ENCODE data around the gene CTSO. TPM values are rescaled to one million over a fixed set of nuclear protein-coding genes. Genes with fewer than 3 reads are reported as not detected.

CTSO gene
- total RNA-seq, 1 donor from 2014 or later = 7.2 TPM

DNA sequence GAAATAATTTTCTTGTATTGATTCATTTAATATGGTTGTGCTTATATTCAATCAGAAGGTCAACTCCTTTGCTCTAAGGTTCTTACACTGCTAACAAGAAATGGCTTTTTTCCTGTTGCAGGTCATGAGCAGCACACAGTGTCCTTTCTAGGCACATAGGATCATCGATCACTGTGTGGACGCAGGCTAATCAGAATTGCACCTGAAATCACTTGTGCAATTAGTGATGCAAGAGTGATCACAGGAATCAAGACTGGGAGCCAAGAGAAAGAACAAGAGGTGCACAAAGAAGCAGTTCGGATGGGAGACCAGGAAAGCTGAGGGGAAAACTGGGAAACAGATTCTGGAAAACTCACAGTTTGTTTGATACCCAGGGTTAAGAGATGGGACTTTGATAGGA, 29.0 kb downstream of the CTSO start:
- Mint-ChIP-seq H3K27me3 (ENCODE audit: low read depth) (no peaks in the 10 kb centered on the region), H3K9me3 (ENCODE audit: low read depth) (peaks cover 7% of the 10 kb centered on the region), H3K4me1 (ENCODE audit: low read depth) (no peaks in the 10 kb centered on the region), H3K36me3 (ENCODE audit: low read depth) (peaks cover 8% of the 10 kb centered on the region), H3K4me3 (ENCODE audit: unreplicated experiment) (no peak overlapping the region), H3K27ac (ENCODE audit: unreplicated experiment) (no peak overlapping the region)
- TF ChIP-seq, protein P1, sequence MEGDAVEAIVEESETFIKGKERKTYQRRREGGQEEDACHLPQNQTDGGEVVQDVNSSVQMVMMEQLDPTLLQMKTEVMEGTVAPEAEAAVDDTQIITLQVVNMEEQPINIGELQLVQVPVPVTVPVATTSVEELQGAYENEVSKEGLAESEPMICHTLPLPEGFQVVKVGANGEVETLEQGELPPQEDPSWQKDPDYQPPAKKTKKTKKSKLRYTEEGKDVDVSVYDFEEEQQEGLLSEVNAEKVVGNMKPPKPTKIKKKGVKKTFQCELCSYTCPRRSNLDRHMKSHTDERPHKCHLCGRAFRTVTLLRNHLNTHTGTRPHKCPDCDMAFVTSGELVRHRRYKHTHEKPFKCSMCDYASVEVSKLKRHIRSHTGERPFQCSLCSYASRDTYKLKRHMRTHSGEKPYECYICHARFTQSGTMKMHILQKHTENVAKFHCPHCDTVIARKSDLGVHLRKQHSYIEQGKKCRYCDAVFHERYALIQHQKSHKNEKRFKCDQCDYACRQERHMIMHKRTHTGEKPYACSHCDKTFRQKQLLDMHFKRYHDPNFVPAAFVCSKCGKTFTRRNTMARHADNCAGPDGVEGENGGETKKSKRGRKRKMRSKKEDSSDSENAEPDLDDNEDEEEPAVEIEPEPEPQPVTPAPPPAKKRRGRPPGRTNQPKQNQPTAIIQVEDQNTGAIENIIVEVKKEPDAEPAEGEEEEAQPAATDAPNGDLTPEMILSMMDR (IDR thresholded peaks at IDR 0.05) = no peak
- no peak for DNase-seq (ENCODE audit: low spot score)

DNA sequence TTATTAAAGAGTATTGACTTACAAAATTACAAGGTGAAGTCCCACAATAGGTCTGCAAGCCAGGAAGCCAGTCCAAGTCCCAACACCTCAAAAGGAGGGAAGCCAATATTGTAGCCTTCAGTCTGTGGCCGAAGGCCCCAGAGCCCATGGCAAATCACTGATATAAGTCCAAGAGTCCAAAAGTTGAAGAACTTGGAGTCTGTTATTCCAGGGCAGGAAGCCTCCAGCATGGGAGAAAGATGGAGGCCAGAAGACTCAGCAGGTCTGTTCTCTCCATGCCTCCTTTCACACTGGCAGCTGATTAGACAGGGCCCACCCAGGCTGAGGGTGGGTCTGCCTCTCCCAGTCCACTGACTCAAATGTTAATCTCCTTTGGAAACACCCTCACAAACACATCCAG, 32.1 kb downstream of the CTSO start:
- Mint-ChIP-seq H3K4me3 (ENCODE audit: unreplicated experiment) (no peak overlapping the region), H3K4me1 (ENCODE audit: low read depth) (no peaks in the 10 kb centered on the region), H3K36me3 (ENCODE audit: low read depth) (peaks cover 2% of the 10 kb centered on the region), H3K27ac (ENCODE audit: unreplicated experiment) (no peak overlapping the region), H3K9me3 (ENCODE audit: low read depth) (no peaks in the 10 kb centered on the region), H3K27me3 (ENCODE audit: low read depth) (no peaks in the 10 kb centered on the region)
- no peak for DNase-seq (ENCODE audit: low spot score)
- TF ChIP-seq, protein P1 (IDR thresholded peaks at IDR 0.05) = no peak

DNA sequence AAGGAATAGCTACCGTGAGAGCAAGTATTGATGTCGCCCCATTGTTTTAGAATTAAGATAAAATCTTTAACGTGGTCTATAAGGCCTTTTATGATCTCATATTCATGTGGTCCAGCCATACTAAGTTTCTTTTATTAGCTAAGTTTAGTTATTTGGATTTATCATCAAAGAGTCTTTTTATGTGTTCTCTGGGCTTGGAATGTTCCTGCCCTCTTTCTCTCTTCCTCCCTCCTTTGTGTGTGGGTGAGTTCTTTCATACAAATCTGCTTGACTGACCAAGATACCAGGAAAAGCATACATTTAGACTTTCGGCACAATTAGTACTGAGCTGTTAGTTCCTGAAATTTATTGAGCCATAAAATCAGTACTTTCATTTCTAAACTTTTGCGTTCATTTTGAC, 38.9 kb downstream of the CTSO start:
- TF ChIP-seq, protein P1 (IDR thresholded peaks at IDR 0.05) = no peak
- Mint-ChIP-seq H3K4me3 (ENCODE audit: unreplicated experiment) (no peak overlapping the region), H3K27ac (ENCODE audit: unreplicated experiment) (no peak overlapping the region), H3K27me3 (ENCODE audit: low read depth) (peaks cover 1% of the 10 kb centered on the region), H3K9me3 (ENCODE audit: low read depth) (peaks cover 5% of the 10 kb centered on the region), H3K4me1 (ENCODE audit: low read depth) (peaks cover 4% of the 10 kb centered on the region), H3K36me3 (ENCODE audit: low read depth) (no peaks in the 10 kb centered on the region)
- no peak for DNase-seq (ENCODE audit: low spot score)

DNA sequence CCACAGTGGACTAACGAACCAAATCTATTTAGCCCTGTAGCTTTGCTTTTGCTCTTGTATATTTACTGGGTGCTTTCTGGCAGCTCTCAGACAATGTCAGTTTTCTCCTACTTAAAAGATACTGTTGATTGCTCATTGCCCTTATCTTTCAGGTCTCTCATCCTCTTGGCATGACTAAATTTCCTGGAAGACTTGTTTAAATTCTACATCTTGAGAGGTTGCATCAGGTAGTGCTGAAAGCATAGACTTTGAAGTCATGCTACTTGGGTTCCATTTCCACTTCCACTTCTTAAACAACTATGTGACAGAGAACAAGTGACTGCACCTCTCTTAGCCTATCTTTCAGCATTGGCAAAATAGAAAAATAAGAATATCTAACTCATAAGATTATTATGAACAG, 41.8 kb downstream of the CTSO start:
- Mint-ChIP-seq H3K27me3 (ENCODE audit: low read depth) (peaks cover 3% of the 10 kb centered on the region), H3K9me3 (ENCODE audit: low read depth) (peaks cover 5% of the 10 kb centered on the region), H3K4me1 (ENCODE audit: low read depth) (peaks cover 18% of the 10 kb centered on the region), H3K27ac (ENCODE audit: unreplicated experiment) (no peak overlapping the region), H3K4me3 (ENCODE audit: unreplicated experiment) (no peak overlapping the region), H3K36me3 (ENCODE audit: low read depth) (no peaks in the 10 kb centered on the region)
- DNase-seq (ENCODE audit: low spot score) = no peak
- TF ChIP-seq, protein P1 (IDR thresholded peaks at IDR 0.05) = no peak

DNA sequence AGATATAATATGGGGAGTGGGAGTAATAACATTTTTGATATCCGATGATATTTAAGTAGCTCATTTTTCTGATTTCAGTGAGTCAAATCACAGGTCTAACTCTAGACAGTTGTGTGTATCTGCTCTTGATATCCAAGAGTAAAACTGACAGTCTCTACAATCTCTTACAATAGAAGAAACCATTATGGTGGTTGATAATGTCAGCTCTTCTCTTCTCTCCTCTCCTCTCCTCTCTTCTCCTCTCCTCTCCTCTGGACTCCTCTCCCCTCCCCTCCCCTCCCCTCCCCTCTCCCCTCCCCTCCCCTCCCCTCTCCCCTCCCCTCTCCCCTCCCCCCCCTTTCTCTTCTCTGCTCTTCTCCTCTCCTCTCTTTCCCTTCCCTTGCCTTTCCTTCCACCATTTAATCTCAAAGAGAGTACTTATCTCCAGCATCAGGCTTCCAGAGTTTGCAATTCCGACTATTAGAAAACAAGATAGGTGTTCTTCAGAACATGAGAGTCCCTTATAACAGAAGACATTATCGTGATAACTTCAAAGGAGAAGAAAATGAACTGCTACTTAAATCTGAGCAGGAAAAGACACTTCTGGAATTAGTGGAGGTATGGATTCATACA, 43.9 kb downstream of the CTSO start:
- peaks cover 20% of the 10 kb centered on the region for H3K4me1 Mint-ChIP-seq (ENCODE audit: low read depth)
- H3K4me3 Mint-ChIP-seq (ENCODE audit: unreplicated experiment) = no peak overlapping the region
- peaks cover 3% of the 10 kb centered on the region for H3K27me3 Mint-ChIP-seq (ENCODE audit: low read depth)
- H3K27ac Mint-ChIP-seq (ENCODE audit: unreplicated experiment) = no peak overlapping the region
- TF ChIP-seq, protein P1 (IDR thresholded peaks at IDR 0.05) = no peak
- H3K9me3 Mint-ChIP-seq (ENCODE audit: low read depth) = peaks cover 5% of the 10 kb centered on the region
- H3K36me3 Mint-ChIP-seq (ENCODE audit: low read depth) = no peaks in the 10 kb centered on the region
- no peak for DNase-seq (ENCODE audit: low spot score)
